Adrenal gland (tissue), 5 donors: ENCODE results near the gene CIB4.

Source experiments
- CTCF ChIP-seq, 6 experiments: fragments of 450-650 bp in 4 of 6; fragments of 200-600 bp in 2 of 6; sonication (generic) in 1 of 6; IDR thresholded peaks; 1 replicate in 5 of 6; 2 replicates in 1 of 6; pipeline versions ENCODE4 v1.5.1 to v1.8.0; 2016 to 2021; ENCODE audit warnings: antibody characterized with exemption in 6 of 6, mild to moderate bottlenecking in 2 of 6, moderate library complexity in 1 of 6
- POLR2A ChIP-seq, 2 donors: fragments of 450-650 bp; IDR thresholded peaks; one replicate each; pipeline ENCODE4 v1.6.1; 2017; ENCODE audit warnings: antibody characterized with exemption in 2 of 2, mild to moderate bottlenecking in 2 of 2, moderate library complexity in 1 of 2
- donor health status: DM: no; HTN: no; CAD: no.

DNA sequence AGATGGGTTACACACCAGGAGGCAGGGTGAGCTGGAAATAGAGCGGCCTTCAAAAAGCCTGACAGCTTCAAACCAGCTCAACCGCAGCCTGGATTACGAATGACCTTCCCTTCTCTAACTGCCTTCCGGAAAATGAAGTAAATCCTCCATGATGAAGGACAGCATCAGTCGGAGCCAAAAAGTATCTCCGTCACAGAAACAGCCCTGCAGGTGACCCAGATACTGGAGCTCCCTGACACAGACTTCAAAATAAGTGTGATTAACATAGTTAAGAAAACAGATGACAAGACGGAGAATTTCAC, 10.3 kb upstream of the CIB4 start:
- TF ChIP-seq CTCF (IDR thresholded peaks at IDR 0.05): peak in 4 of 6 experiments; percentile 5 to 33 (median 18)
- peak in 1 of 2 donors; percentile 24 for TF ChIP-seq POLR2A (IDR thresholded peaks at IDR 0.05)
